T follicular helper cell (primary cell): Measurements from ENCODE around the gene FHIT.

Experiments used
- DNase-seq: peaks from one replicate; pipeline ENCODE4 v3.0.0-alpha.2; 2020; ENCODE audit warnings: low read depth

Gene FHIT

GRCh38 chr3:60463685-60464084, 787.6 kb downstream of the FHIT start:
- DNase-seq, result no peak

- DNase-seq, result no peak
These were observed 790.0 kb downstream of the FHIT start for GRCh38 chr3:60461267-60461666.

GRCh38 chr3:60456180-60456579, 795.1 kb downstream of the FHIT start:
- DNase-seq, result no peak

GRCh38 chr3:60453326-60453725, 797.9 kb downstream of the FHIT start:
- no peak for DNase-seq

GRCh38 chr3:60448696-60449095, 802.6 kb downstream of the FHIT start:
- no peak for DNase-seq

GRCh38 chr3:60445446-60445845, 805.8 kb downstream of the FHIT start:
- DNase-seq, result no peak

- DNase-seq, result no peak
These were observed 806.3 kb downstream of the FHIT start for GRCh38 chr3:60444898-60445437.

GRCh38 chr3:60440869-60441268, 810.4 kb downstream of the FHIT start:
- DNase-seq, result no peak

- DNase-seq, result no peak
These were observed 815.2 kb downstream of the FHIT start for GRCh38 chr3:60435941-60436650.

- no peak for DNase-seq
These were observed 816.3 kb downstream of the FHIT start for GRCh38 chr3:60434950-60435349.

- DNase-seq, result no peak
These were observed 816.9 kb downstream of the FHIT start for GRCh38 chr3:60434323-60434722.

- DNase-seq, result no peak
These were observed 819.7 kb downstream of the FHIT start for GRCh38 chr3:60431599-60431958.

- DNase-seq, result no peak
These were observed 821.0 kb downstream of the FHIT start for GRCh38 chr3:60430205-60430604.

GRCh38 chr3:60427109-60427508, 824.1 kb downstream of the FHIT start:
- DNase-seq, result no peak

- DNase-seq, result no peak
These were observed 826.3 kb downstream of the FHIT start for GRCh38 chr3:60424942-60425341.

- DNase-seq, result no peak
These were observed 827.2 kb downstream of the FHIT start for GRCh38 chr3:60424034-60424433.

- no peak for DNase-seq
These were observed 827.7 kb downstream of the FHIT start for GRCh38 chr3:60423556-60423955.

- DNase-seq, result no peak
These were observed 829.4 kb downstream of the FHIT start for GRCh38 chr3:60421749-60422446.

GRCh38 chr3:60417576-60417975, 833.7 kb downstream of the FHIT start:
- DNase-seq, result no peak

- DNase-seq, result no peak
These were observed 837.2 kb downstream of the FHIT start for GRCh38 chr3:60414011-60414410.

GRCh38 chr3:60413551-60413950, 837.7 kb downstream of the FHIT start:
- DNase-seq, result no peak

- DNase-seq, result no peak
These were observed 847.4 kb downstream of the FHIT start for GRCh38 chr3:60403866-60404265.

- no peak for DNase-seq
These were observed 848.3 kb downstream of the FHIT start for GRCh38 chr3:60402931-60403330.
